Hepatic stellate cell (primary cell): ENCODE data around the gene NHS.

ENCODE experiments used
- DNase-seq: peaks from one replicate; pipeline ENCODE4 v3.0.0; 2011; ENCODE audit warnings: low spot score

Gene NHS

DNA sequence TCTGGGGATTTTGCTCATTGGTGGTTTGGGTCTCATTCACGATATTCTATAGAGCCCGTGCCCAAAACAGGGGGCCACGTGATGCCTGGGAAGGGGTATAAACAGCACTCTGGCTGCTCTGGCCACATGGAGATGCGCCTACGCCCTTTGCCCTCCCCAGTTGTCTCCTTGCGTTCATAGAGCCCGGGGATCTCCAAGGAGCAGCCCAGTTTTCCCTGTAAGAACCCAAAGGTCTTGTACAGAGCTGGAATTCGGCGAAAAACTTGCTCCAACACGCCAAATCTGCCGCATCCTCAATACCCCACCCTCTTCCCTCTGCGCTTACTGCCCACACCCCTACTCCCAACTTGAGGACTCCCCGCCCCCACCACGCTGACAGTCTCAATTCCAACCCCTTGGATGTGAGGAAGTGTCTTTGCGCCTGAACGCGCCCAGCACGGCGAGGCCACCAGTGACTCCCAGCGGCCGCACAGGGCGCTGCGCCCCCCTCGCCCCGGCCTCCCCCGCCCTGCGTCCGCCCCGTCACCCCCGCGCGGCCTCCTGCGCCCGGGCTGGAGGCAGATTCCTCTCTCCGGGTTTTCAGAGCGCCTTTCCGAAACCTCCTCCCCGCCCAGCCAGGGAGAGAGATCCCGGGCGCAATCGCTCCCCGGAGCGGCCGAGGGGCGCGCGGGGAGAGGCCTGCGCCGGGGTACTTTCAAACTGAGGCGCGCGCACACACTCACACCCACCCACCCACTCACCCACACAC is at the start of gene NHS:
Gene NHS (plus strand): TSS at position 582 of the 748 bp plus-strand sequence. CDS start 558 bp downstream, outside the sequence.
- peak; percentile 72 for DNase-seq

DNA sequence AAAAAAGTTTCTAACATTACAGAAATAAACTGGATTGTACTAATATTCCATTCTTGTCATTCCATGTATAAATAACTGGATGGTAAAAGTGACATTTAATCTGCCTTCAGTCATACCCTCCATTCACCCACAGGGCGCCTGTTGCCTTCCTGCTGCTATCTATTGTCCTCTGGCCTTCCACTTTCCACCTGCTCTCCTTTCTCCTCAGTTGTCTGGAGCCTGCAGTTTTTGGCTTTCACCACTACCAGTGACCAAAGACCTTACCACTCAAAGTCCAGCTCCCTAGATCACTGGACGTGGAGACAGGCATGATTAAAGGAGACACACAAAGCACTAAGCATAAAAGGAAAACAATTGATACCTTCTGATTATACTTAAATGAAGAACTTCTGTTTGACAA is 46.2 kb upstream of the NHS start:
- DNase-seq = no peak

DNA sequence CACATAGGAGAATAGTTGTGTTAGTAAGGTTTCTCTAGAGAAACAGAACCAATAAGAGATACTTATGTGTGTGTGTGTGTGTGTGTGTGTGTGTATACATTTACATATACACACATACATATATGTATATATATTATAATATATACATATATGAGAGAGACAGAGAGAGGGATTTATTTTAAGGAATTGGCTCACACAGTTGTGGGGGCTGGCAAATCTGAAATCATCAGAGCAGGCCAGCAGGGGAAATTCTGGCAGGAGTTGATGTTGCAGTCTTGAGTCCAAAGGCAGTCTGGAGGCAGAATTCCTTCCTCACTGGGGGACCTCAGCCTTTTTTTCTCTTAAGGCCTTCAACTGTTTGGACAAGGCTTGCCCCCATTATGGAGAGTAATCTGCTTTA is 38.6 kb upstream of the NHS start:
- no peak for DNase-seq

DNA sequence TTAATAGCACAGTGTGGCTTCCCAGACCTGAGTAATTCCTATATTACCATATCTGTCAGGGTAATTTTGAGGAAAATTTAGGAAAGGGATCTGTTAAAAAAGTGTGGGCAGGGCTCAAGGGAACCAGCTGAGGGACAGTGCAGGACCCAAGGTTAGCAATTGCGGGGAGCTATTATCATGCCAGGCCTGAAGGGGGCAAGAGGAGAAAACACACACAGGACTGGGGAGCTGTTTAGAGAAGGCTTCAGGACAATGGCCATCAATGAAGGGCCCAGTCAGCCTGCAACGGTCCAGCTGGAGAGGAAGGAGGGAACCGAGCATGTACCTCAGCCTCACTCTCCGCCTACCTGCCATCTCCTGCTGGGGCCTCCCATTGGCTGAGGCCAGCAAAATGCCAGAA is 19.0 kb upstream of the NHS start:
- DNase-seq = no peak

DNA sequence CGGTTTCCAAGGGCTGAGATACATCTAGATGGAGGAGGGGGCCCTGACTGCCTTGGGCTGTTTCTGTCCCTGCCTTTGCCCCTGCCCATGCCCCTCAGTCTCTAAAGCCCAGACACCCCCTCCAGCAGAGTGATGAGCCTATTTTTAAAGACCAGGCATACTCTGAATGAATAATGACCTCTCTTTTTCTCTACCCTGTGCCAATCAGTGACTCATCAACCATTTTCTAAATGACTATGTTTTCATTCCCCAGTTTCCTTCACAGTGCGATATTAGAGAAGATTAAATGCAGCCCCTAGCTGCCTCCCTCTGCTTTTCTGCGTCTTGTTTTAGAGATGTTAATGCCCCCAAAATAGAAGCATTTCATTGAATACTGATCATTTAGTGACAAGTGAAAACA is 15.5 kb upstream of the NHS start:
- no peak for DNase-seq

DNA sequence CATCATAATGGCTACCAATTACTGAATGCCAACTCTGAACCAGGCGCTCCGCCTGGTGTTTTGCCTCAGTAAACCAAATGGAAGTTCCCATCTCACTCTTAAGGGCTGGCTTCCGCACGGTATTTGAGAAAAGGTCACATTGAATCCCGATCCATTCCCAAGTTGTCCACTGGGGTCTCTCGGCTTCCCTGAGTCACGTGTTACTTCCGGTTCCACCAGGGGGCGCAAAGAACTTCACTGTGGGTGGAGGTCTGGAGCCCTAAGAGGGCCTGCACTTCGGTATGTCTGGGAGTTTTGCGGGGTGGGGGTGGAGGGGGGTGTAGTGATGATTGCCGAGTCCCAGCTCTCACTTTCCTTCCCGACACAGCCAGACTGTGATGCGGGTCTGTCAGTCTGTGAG is 13.4 kb upstream of the NHS start:
- DNase-seq = no peak

DNA sequence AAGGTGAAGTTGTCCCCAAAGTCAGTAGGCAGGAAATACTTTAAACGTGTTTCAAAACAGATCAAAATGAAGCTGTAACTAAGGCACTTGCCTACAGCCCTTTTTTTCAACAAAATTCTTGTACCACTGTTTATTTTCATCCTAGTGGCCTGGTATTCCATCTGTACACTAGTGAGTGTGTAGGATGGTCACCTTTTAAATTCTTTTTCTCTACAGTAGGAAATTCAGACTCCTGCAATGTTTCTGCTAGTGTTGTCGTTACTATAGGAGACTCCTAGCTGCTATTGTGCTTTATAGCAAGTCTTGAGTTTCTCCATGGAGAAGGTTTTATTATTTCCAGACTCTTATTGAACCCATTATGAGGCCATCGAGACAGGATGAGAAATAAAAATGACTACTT is 7.0 kb upstream of the NHS start:
- DNase-seq = no peak

DNA sequence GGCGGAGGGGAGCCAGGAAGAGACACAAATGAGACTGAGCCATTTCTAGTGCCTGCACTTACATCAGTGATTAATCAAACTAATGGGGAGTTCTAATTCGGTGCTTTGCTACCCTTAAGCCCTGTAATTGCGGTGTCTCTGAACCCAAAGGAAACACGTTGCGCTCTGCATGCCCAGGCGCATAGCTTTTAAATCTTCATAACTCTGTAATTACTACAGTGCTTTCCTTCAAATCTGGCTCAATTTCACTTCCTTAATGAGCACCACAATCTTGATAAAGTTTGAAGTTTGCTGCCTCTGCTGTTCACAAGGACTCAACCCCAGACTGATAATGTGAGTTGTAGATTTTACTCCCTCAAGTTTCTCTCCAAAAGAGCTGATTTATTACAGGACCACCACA is 5.7 kb upstream of the NHS start:
- DNase-seq = no peak

DNA sequence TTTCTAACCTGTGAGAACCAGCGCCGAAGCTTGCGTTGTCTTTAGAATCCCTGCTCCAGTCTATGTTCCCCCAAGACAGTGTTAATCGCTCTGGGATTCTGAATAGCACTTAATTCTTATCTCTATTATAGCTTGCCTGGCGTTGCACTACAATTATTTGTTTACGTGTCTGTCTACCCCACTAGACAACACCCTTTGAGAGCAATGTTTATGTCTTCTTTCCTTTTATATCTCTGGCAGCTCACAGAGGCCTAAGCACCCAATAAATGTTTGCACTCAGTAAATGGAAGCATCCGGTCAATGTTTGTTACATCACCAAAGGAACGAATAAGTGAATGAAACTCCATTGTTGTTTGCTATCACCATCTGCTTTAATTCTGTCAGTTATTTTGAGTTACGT is 4.8 kb upstream of the NHS start:
- no peak for DNase-seq

DNA sequence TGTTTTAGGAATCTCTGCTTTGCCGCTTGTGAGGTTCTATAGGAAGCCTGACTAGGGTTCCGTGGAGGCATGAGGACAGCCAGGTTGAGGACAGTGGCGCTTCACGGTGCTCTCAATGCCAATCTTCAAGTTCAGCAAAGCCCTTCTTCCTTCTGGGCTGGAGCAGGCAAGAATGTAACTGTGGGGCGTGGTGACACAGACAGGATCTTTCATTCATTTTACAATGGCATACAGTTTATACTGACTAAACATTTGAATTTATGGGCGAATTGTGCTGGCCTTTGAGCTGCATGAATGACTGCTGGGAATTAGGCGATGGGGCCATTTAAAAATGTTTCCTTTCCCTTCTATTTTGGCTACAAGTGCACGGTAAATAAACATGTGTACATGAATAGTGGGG is 2.9 kb upstream of the NHS start:
- DNase-seq = no peak

DNA sequence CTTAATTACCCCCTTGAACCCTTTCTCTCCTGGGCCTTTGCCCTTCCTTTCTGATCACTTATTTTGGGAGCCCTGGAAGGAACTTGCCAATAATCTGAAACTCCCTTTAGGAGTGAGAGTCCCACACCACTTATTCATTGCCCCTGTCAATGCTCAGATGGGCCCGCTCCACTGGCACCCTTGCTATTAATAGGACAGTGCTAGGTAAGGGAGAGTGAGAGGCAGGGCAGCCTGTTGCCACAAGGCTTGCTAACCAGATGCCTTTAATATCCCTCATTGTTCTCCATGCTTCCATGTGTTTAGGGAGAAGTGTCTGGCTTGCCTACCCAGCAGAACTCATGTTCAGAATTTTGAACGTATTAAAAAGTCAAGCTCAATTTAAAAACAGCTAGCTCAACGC is 1.7 kb upstream of the NHS start:
- no peak for DNase-seq

DNA sequence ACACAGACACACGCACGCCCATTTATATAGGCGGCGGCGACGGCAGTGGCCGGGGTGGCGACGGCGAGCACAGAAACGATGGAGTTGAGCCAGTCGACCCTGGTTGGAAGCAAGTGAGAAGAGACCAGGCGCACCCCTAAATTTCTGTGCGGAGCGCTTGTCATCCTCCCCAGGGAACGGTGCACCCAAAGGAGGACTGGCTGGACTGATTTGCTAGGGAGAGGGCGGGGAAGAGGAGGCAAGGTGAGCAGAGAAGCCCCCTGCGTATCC is 302 bp downstream of the NHS start:
- DNase-seq = peak; percentile 6

DNA sequence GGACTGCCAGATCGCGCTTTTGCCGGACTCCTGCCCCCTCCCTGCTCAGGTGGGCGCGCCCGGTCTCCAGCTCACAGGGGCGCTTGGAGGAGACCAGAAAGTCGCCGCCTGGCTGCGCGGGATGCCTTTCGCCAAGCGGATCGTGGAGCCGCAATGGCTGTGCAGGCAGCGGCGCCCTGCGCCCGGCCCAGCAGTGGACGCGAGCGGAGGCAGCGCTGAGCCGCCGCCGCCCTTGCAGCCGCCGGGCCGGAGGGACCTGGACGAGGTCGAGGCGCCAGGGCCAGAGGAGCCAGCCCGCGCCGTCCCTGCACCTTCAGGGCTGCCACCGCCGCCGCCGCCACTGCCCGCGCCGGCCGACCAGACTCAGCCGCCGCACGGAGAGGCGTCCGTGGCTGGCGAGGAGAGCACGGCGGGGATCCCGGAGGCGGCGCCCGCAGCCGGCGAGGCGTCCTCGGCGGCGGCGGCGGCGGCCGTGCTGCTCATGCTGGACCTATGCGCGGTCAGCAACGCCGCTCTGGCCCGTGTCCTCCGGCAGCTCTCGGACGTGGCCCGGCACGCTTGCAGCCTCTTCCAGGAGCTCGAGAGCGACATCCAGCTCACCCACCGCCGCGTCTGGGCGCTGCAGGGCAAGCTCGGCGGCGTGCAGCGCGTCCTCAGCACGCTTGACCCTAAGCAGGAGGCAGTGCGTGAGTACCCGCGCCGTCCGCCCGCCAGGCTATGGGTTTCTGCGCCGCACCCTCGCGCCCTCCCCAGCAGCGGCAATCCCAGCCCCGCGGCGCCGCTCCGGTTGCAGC is 834 bp downstream of the NHS start:
- peak; percentile 19 for DNase-seq

DNA sequence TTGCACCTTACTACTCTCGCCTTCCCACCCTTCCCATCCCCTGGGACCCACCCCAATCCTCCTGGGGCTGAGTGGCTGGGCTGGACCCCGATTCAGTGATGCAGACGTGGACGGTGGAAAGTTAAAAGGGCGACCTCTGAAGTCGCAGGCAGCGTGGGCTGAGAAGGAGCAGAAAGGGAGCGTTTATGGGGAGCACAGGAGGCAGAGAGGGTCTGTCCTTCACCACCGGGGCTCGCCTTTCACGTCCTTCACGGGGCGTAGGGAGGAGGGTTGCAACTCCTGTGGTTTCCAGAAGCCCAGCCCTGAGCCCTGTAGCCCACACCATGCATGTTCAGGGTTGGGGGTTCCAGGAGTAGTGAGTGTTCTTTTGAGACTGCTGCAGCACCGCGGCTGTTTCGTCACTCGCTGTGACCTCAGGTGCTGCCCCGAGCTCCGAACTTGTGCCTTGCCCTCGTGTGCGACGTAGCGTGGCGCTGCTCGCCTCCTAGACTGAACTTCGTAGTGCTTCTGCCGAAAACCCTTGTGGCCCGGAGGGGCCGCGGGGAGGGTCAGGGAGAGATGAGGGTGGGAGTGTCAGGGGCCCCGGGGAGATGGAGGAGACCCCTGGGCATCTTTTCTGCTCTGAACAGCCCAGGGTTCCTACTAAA is 1.6 kb downstream of the NHS start:
- DNase-seq = peak; percentile 8

DNA sequence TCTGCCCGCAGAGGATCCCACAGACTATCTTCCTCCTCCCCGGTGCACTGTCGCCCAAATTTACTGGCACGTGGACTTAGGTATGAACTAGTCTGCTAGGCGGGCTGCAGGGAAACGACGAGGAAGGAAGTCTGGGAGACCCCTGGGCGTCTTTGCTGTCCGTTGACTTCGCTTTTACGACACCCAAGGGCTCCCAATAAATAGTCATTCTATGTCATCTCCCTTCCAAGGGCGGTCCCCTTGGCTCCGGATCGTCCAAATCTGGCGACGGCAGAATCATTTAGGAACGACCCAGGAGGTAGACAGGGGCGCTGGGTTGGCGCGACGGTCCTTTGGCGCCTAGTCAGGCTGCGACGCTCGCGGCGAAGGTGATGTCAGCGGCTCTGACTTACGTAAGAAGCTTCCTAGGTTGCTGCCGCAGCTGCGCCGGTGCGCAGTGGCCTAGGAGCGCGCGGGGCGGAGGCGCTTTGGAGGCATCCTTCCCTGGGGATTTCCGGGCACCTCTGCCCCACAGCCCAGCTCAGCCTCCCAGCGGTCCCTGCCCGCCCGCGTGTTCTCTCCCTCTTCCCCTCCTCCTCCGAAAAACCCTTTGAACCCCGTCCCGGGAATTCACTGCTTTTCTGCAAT is 2.2 kb downstream of the NHS start:
- DNase-seq = peak; percentile 17

DNA sequence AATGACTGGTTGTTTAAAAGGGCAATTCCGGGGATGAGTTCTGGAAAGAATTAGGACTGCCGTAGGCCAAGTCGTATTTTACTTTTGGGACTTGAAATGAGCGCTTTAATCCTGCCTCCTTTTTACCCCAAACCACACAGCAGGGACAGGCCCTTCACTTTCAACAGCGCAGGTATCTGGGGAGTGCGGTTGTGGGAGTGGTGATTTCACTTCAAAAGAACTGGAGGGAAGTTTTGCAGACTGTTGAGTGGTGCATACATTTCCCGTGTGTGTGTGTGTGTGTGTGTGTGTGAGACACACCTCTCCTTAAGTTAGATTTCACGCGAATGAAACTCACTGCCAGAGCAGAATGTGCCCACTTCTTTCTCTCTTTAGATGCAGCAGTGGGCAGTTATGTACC is 2.8 kb downstream of the NHS start:
- no peak for DNase-seq

DNA sequence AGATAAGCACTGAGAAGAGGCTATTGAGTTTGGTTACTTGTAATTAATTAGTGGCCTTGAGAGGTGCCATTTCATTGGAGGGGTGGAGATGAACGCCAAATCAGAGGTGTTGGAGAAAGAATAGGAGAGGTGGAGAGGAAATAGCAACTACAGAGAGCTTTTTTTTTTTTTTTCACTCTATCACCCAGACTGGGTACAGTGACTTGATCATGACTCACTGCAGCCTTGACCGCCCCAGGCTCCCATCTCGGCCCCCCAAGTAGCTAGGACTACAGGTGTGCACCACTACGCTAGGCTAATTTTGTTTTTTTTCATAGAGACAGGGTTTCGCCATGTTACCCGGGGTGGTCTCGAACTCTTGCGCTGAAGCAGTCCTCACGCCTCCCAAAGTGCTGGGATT is 5.2 kb downstream of the NHS start:
- DNase-seq = no peak

DNA sequence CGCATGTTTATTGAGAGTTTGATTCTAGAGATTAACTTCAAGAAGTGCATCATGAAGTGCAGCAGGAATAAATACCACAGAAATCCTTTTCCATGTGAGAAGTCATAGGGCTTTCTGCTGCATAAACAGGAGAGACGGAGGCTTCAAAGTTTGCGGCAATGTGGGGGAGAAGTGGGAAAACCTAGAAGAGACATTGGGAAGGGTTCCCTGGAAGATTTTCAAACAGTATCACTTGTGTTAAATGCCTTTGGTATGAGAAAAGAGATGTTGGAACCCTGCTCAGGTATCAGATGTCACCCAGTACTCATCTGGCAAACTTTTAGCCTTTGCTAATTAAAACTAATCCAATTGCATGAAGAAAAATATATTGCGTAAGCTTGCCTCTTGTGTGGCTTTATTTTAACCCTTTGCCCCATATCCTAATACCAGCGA is 15.4 kb downstream of the NHS start:
- no peak for DNase-seq

DNA sequence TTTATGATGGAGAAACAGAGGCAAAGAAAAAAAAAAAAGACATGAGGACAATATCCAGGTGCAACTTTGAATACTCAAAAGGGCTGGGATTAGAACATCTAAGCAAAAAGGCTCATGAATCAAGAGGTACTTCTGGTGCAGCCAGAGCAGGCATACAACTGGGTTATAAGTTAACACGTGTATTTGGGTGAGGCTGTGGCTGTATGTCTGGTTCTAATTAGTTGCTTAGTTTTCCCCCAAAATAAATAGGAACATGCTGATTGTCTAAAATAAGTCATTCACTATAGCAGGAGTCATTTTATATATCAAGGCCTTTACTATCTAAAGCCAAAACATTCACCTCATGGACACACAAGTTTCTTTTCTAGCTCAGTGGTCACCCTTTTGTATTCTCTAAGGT is 20.2 kb downstream of the NHS start:
- DNase-seq = no peak

DNA sequence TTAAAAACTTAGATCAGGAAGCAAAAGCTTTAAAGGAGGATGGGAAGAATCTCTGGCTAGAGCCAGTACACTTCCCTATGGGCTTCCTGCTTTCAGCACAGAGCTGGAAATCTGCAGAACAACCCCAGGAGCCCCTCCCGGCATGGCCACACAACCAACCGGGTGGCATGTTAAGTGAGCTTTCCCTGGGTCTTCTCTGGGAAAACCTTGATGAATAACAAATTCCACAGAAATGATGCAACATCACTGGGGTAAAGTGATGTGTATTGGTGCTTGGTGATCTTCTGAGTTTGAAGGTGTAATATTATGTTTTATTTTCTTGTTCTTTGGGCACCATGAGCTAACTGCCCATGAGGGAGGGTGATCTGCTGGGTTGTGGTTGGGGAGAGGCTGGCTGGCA is 22.1 kb downstream of the NHS start:
- DNase-seq = no peak

DNA sequence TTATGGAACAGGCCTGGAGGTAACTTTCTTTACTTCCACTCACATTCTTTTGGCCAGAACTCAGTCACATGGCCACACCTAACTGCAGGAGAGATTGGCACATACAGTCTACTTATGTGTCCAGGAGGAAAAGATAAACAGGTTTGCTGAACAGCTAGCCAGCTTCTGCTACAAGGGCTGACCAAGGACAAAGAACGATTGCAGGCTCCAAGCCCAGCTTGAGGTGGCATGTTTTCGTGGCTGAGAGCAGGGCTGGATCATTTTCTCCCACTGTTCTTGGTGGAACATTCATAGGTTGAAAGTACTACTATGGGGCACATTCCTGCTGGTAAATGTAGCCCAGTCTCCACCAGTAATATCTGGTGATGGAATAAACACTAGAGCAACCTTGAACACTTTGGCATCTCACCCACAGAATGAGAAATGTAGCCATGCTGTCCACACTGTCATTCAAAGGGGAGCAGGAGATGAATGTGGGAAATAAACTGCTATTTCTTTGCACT is 28.2 kb downstream of the NHS start:
- DNase-seq = no peak

DNA sequence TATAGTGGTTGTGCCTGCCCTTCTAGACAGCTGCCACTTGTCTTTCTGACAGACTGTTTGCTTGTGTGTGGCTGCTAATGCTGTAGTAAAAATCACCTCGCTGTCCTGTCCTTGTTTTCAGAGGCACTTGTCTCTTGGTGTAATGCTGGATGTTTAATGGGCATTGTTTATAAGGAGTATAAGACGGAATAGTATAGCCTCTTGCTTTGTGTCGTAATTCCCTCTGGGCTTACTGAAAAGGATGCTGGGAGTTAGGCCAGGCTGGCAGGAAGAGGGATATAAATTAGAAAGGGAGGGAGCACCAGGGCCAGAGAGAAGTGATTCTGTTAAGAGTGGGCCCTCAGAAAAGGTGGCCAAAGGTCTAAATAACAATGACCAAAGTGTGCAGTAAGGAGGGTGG is 29.0 kb downstream of the NHS start:
- DNase-seq = no peak
